Activated CD4-positive, alpha-beta T cell treated with anti-CD3 and anti-CD28 coated beads for 36 hours (primary cell): Measurements from ENCODE around the gene DHX57. TPM values are rescaled to one million over a fixed set of nuclear protein-coding genes. Genes with fewer than 3 reads are reported as not detected.
A peak's percentile ranks its signal among the peaks of the same experiment; 100 is the strongest.
"Not testable (repeated sequence)": the region's sequence is repeated elsewhere in the genome, so short reads cannot be mapped to it uniquely, and the experiment has no call there.

Source experiments
- ATAC-seq: fragments of 200-7000 bp; cut with Tn5 transposase; one replicate; pipeline ENCODE4 v1.10.0; 2021; ENCODE audit warnings: mild to moderate bottlenecking, moderate library complexity
- CTCF ChIA-PET: fragments of 350-600 bp; sonication (Branson Sonifier 250); formaldehyde crosslinking; loops from one replicate; lab custom pipeline; 2021; ENCODE audit warnings: antibody characterized with exemption; lab: Charles Lee
- POLR2A ChIA-PET: fragments of 350-600 bp; sonication (Branson Sonifier 250); formaldehyde crosslinking; loops from one replicate; lab custom pipeline; 2021; ENCODE audit warnings: antibody characterized with exemption, inconsistent platforms; lab: Charles Lee
- DNase-seq: peaks from one replicate; pipeline ENCODE4 v3.0.0-alpha.2; 2020
- H3K27ac Mint-ChIP-seq: one replicate; pipeline ENCODE4 v1.8.0; 2021; ENCODE audit warnings: mixed read lengths
- H3K27me3 Mint-ChIP-seq: one replicate; pipeline ENCODE4 v1.8.0; 2021; ENCODE audit warnings: mixed read lengths
- H3K36me3 Mint-ChIP-seq: one replicate; pipeline ENCODE4 v1.8.0; 2021; ENCODE audit warnings: low read depth, mixed read lengths
- H3K4me1 Mint-ChIP-seq: one replicate; pipeline ENCODE4 v1.8.0; 2021; ENCODE audit warnings: mixed read lengths
- H3K4me3 Mint-ChIP-seq: one replicate; pipeline ENCODE4 v1.8.0; 2021; ENCODE audit warnings: mild to moderate bottlenecking, moderate library complexity, mixed read lengths
- H3K9me3 Mint-ChIP-seq: one replicate; pipeline ENCODE4 v1.8.0; 2021; ENCODE audit warnings: low read depth, mixed read lengths
- intact Hi-C, 2 experiments: fragments of 100-400 bp; cut with DNase I in 1 of 2; cut with micrococcal nuclease in 1 of 2; formaldehyde crosslinking; loops; one replicate each; pipeline versions ENCODE4 v1.14.2 to v1.15.1; 2022 to 2024; cut with DNase I, micrococcal nuclease
- total RNA-seq, 2 experiments: library from RNA; stranded (reverse); gene quantifications; one replicate each; pipeline ENCODE4 v1.2.3, GENCODE V29; 2021

DHX57 gene
- total RNA-seq, 2 experiments from 2014 or later: 14.0 to 20.3 TPM

DNA sequence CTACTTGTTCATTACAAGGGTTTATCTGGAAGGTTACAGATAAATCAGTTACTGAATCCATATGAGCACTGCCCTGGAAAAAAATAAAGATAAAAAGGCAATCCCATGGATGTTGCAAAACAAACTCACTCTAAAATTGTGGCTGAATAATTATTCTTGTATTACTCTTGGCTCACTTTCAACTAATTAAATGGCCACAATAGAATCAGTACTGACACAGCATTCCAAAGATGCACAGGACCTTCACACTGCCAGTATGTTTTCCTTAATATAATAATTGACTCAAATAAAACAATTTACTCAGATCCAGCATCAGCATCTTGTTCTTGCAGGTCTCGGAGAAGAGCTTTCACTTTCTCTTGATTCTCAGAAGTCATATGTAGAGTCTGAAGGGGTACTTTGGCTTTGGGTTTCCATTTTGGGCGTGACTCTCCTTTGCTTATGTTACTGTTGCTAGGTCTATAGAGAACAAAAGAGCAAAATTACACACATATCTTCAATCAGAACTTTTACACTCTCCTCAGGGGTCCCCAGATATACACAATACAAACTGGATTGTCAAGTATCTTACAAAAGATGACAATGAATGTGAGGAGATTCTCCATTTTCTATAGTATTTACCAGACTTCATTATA lies 12.6 kb downstream of the DHX57 start:
- H3K27me3 Mint-ChIP-seq: no peaks in the 10 kb centered on the region
- DNase-seq: no peak
- ATAC-seq: peak; percentile 68
- peaks cover 3% of the 10 kb centered on the region for H3K4me1 Mint-ChIP-seq
- CTCF ChIA-PET: no interaction called here
- H3K27ac Mint-ChIP-seq: no peak overlapping the region
- no peaks in the 10 kb centered on the region for H3K9me3 Mint-ChIP-seq
- intact Hi-C loops: no loop called here
- no peak overlapping the region for H3K4me3 Mint-ChIP-seq
- peaks cover 32% of the 10 kb centered on the region for H3K36me3 Mint-ChIP-seq
- POLR2A ChIA-PET: interaction anchor here (1.0 kb wide), 1 partner anchor 112 kb away, joined by 3 read pairs; the partner anchor contains the start of gene SRSF7

- ChIA-PET CTCF (interaction anchor here (0.6 kb wide), 1 partner anchor 44 kb away, joined by 3 read pairs; no protein-coding TSS in a partner anchor), POLR2A (interaction anchor here (1.0 kb wide), 1 partner anchor 111 kb away, joined by 3 read pairs; the partner anchor contains the start of gene SRSF7)
- DNase-seq (no peak), ATAC-seq (no peak)
- Mint-ChIP-seq H3K9me3 (no peaks in the 10 kb centered on the region), H3K27ac (no peak overlapping the region), H3K4me1 (peaks cover 3% of the 10 kb centered on the region), H3K4me3 (no peak overlapping the region), H3K36me3 (peaks cover 30% of the 10 kb centered on the region), H3K27me3 (no peaks in the 10 kb centered on the region)
- intact Hi-C loops: no loop called here
These were observed 13.3 kb downstream of the DHX57 start for GRCh38 chr2:38862476-38862875.

GRCh38 chr2:38856165-38856564 lies 19.6 kb downstream of the DHX57 start:
- DNase-seq: no peak
- POLR2A ChIA-PET: interaction anchor here (0.5 kb wide), 1 partner anchor 1609 kb away, joined by 3 read pairs; no protein-coding TSS in a partner anchor
- intact Hi-C loops: no loop called here

GRCh38 chr2:38850045-38850444 lies 25.7 kb downstream of the DHX57 start:
- ChIA-PET POLR2A (no interaction called here), CTCF (no interaction called here)
- DNase-seq: no peak
- Mint-ChIP-seq H3K4me1 (no peaks in the 10 kb centered on the region), H3K9me3 (no peaks in the 10 kb centered on the region), H3K27ac (no peak overlapping the region), H3K36me3 (peaks cover 19% of the 10 kb centered on the region), H3K27me3 (no peaks in the 10 kb centered on the region), H3K4me3 (no peak overlapping the region)
- peak; percentile 26 for ATAC-seq
- intact Hi-C loops: no loop called here

More at GRCh38 chr2:38856165-38856564, 19.6 kb downstream of the DHX57 start:
- no peak overlapping the region for H3K4me3 Mint-ChIP-seq
- H3K27ac Mint-ChIP-seq: no peak overlapping the region
- no peaks in the 10 kb centered on the region for H3K27me3 Mint-ChIP-seq
- H3K4me1 Mint-ChIP-seq: no peaks in the 10 kb centered on the region
- peaks cover 30% of the 10 kb centered on the region for H3K36me3 Mint-ChIP-seq
- no peaks in the 10 kb centered on the region for H3K9me3 Mint-ChIP-seq
- no peak for ATAC-seq
- CTCF ChIA-PET: interaction anchor here (0.6 kb wide), 1 partner anchor 107 kb away, joined by 4 read pairs; no protein-coding TSS in a partner anchor

DNA sequence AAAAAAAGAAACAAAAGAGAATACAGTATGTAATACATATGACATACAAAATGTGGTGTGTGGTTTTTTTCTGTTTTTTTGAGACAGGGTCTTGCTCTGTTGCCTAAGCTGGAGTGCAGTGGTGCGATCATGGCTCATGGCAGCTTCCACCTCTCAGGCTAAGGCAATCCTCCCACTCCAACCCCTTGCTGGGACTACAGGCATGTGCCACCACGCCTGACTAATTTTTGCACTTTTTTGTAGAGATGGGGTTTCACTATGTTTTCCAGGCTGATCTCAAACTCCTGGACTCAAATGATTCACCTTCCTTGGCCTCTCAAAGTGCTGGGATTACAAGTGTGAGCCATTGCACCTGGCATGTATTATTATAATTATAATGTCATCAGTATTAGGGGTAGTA lies 38.9 kb downstream of the DHX57 start:
- peaks cover 22% of the 10 kb centered on the region for H3K36me3 Mint-ChIP-seq
- DNase-seq (no peak), ATAC-seq (no peak)
- H3K4me3 Mint-ChIP-seq: no peak overlapping the region
- no peaks in the 10 kb centered on the region for H3K4me1 Mint-ChIP-seq
- ChIA-PET POLR2A (interaction anchor here (0.6 to 1.0 kb wide), 2 partner anchors 60 to 89 kb away, joined by 3 to 6 read pairs; no protein-coding TSS in a partner anchor), CTCF (no interaction called here)
- intact Hi-C loops: loop anchor here (5.0 kb wide), 3 partner anchors 254 to 299 kb away; no protein-coding TSS in a partner anchor
- H3K27ac Mint-ChIP-seq: no peak overlapping the region
- no peaks in the 10 kb centered on the region for H3K9me3 Mint-ChIP-seq
- H3K27me3 Mint-ChIP-seq: no peaks in the 10 kb centered on the region

GRCh38 chr2:38835990-38836389 lies 39.7 kb downstream of the DHX57 start:
- Mint-ChIP-seq H3K9me3 (no peaks in the 10 kb centered on the region), H3K27me3 (no peaks in the 10 kb centered on the region), H3K4me1 (no peaks in the 10 kb centered on the region), H3K27ac (no peak overlapping the region), H3K4me3 (no peak overlapping the region), H3K36me3 (peaks cover 17% of the 10 kb centered on the region)
- POLR2A ChIA-PET: no interaction called here
- intact Hi-C loops: loop anchor here (2.0 to 5.0 kb wide), 4 partner anchors 254 to 299 kb away; no protein-coding TSS in a partner anchor
- CTCF ChIA-PET: no interaction called here
- ATAC-seq: no peak
- DNase-seq: no peak

- no peak overlapping the region for H3K4me3 Mint-ChIP-seq
- ChIA-PET POLR2A (interaction anchor here (1.0 kb wide), 1 partner anchor 84 kb away, joined by 4 read pairs; the partner anchor contains the start of gene SRSF7), CTCF (interaction anchor here (0.9 to 1.6 kb wide), 3 partner anchors 9 to 30 kb away, joined by 4 to 7 read pairs (median 5); no protein-coding TSS in a partner anchor)
- no peaks in the 10 kb centered on the region for H3K9me3 Mint-ChIP-seq
- DNase-seq (no peak), ATAC-seq (no peak)
- peaks cover 14% of the 10 kb centered on the region for H3K36me3 Mint-ChIP-seq
- H3K27me3 Mint-ChIP-seq: no peaks in the 10 kb centered on the region
- no peaks in the 10 kb centered on the region for H3K4me1 Mint-ChIP-seq
- intact Hi-C loops: loop anchor here (2.0 to 5.0 kb wide), 4 partner anchors 253 to 298 kb away; no protein-coding TSS in a partner anchor
- no peak overlapping the region for H3K27ac Mint-ChIP-seq
These were observed 40.6 kb downstream of the DHX57 start for GRCh38 chr2:38835015-38835601.

DNA sequence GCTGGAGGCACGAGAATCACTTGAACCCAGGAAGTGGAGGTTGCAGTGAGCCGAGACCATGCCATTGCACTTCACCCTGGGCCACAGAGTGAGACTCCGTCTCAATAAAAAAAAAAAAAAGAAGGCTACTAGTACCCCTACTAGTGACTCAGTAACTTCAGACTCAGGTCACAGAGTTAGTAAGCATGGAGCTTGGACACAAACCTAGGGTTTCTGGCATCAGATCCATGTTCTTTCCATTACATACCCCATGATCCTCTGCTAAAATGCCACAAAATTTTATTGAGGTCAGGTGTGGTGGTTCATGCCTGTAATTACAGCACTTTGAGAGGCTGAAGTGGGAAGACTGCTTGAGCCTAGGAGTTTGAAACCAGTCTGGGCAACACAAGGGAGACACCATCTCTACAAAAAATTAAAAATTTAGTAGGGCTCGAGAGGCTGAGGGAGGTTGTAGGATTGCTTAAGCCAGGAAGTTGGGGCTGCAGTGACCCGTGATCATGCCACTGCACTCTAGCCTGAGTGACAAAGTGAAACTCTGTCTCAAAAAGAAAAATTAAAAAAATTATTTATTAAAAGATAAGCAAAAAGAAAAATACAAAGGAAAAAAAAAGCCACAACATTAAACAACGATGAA lies 45.1 kb downstream of the DHX57 start:
- Mint-ChIP-seq H3K36me3 (peaks cover 23% of the 10 kb centered on the region), H3K27ac (no peak overlapping the region), H3K4me3 (no peak overlapping the region), H3K9me3 (no peaks in the 10 kb centered on the region), H3K4me1 (peaks cover 2% of the 10 kb centered on the region), H3K27me3 (no peaks in the 10 kb centered on the region)
- ATAC-seq: no peak
- POLR2A ChIA-PET: interaction anchor here (0.6 kb wide), 1 partner anchor 387 kb away, joined by 4 read pairs; no protein-coding TSS in a partner anchor
- DNase-seq: no peak
- CTCF ChIA-PET: interaction anchor here (0.6 kb wide), 1 partner anchor 11 kb away, joined by 3 read pairs; no protein-coding TSS in a partner anchor
- intact Hi-C loops: no loop called here

- intact Hi-C loops: no loop called here
- no peak overlapping the region for H3K27ac Mint-ChIP-seq
- H3K4me1 Mint-ChIP-seq: peaks cover 2% of the 10 kb centered on the region
These were observed 45.8 kb downstream of the DHX57 start for GRCh38 chr2:38829971-38830370.

GRCh38 chr2:38828460-38828859 lies 47.3 kb downstream of the DHX57 start:
- CTCF ChIA-PET: interaction anchor here (0.5 to 1.1 kb wide), 3 partner anchors 10 to 88 kb away, joined by 3 read pairs; no protein-coding TSS in a partner anchor
- H3K27ac Mint-ChIP-seq: no peak overlapping the region
- H3K4me3 Mint-ChIP-seq: no peak overlapping the region
- intact Hi-C loops: no loop called here
- no peak for DNase-seq
- POLR2A ChIA-PET: no interaction called here
- H3K4me1 Mint-ChIP-seq: peaks cover 2% of the 10 kb centered on the region
- ATAC-seq: no peak
- no peaks in the 10 kb centered on the region for H3K9me3 Mint-ChIP-seq
- peaks cover 22% of the 10 kb centered on the region for H3K36me3 Mint-ChIP-seq
- H3K27me3 Mint-ChIP-seq: no peaks in the 10 kb centered on the region

More at GRCh38 chr2:38829971-38830370, 45.8 kb downstream of the DHX57 start:
- H3K27me3 Mint-ChIP-seq: no peaks in the 10 kb centered on the region
- no peak overlapping the region for H3K4me3 Mint-ChIP-seq
- no peaks in the 10 kb centered on the region for H3K9me3 Mint-ChIP-seq
- peaks cover 25% of the 10 kb centered on the region for H3K36me3 Mint-ChIP-seq
- ATAC-seq (no peak), DNase-seq (no peak)
- ChIA-PET CTCF (no interaction called here), POLR2A (no interaction called here)

GRCh38 chr2:38827539-38828145 lies 48.1 kb downstream of the DHX57 start:
- ATAC-seq, H3K4me3 Mint-ChIP-seq, H3K4me1 Mint-ChIP-seq, POLR2A ChIA-PET, H3K9me3 Mint-ChIP-seq, intact Hi-C loops, H3K27me3 Mint-ChIP-seq: not testable (repeated sequence)
- CTCF ChIA-PET: interaction anchor here (0.5 to 1.1 kb wide), 5 partner anchors 11 to 246 kb away, joined by 3 to 4 read pairs (median 3); no protein-coding TSS in a partner anchor
- Mint-ChIP-seq H3K36me3 (peaks cover 24% of the 10 kb centered on the region), H3K27ac (peak overlapping the region; percentile 31)
- DNase-seq: peak; percentile 8
